HL-60 (cell line): ENCODE measurements around the gene STK16.

Experiments used
- GABPA ChIP-seq: IDR thresholded peaks from 2 replicates; pipeline ENCODE4 v1.6.1; 2012; ENCODE audit warnings: low read depth
- POLR2AphosphoS5 ChIP-seq: IDR thresholded peaks from 2 replicates; pipeline ENCODE4 v1.6.1; 2012; ENCODE audit warnings: low read depth
- TF ChIP-seq, protein P1 (sequence below): IDR thresholded peaks from one replicate; pipeline ENCODE4 v1.5.1; 2011; ENCODE audit warnings: low read length, control low read depth, inconsistent platforms; ENCODE audit not compliant: insufficient read depth
- TF ChIP-seq, protein P2 (sequence below): IDR thresholded peaks from 2 replicates; pipeline ENCODE4 v1.6.1; 2012; ENCODE audit warnings: low read depth; ENCODE audit not compliant: insufficient replicate concordance

DNA sequence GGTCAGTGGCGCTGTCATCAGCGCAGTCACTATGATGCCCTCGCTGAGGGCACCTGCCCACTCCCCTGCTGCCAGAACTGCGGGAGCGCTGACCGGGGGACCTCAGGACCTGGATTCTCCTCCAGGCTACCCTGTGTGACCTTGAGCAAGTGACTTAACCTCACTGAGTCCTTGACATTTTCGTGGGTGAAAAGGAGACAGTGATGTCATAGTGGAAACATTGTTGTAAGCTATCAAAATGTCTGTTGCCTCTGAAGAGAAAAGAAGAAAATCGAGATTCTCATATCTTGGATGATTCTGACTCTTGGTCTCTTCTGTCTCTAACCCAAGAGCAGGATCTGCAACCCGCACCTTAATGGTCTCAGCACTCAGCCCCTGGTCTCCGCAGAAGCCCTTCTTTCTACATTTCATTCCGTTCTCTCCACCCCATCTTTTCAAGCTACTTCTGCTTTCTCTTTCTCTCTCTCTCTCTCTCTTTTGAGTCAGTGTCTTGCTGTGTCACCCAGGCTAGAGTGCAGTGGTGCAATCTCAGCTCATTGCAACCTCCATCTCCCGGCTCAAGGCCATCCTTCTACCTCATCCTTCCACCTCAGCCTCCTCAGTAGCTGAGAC is 9.4 kb downstream of the STK16 start:
- TF ChIP-seq, protein P1, sequence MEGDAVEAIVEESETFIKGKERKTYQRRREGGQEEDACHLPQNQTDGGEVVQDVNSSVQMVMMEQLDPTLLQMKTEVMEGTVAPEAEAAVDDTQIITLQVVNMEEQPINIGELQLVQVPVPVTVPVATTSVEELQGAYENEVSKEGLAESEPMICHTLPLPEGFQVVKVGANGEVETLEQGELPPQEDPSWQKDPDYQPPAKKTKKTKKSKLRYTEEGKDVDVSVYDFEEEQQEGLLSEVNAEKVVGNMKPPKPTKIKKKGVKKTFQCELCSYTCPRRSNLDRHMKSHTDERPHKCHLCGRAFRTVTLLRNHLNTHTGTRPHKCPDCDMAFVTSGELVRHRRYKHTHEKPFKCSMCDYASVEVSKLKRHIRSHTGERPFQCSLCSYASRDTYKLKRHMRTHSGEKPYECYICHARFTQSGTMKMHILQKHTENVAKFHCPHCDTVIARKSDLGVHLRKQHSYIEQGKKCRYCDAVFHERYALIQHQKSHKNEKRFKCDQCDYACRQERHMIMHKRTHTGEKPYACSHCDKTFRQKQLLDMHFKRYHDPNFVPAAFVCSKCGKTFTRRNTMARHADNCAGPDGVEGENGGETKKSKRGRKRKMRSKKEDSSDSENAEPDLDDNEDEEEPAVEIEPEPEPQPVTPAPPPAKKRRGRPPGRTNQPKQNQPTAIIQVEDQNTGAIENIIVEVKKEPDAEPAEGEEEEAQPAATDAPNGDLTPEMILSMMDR, result no peak
- TF ChIP-seq POLR2AphosphoS5, result no peak
- TF ChIP-seq, protein P2, sequence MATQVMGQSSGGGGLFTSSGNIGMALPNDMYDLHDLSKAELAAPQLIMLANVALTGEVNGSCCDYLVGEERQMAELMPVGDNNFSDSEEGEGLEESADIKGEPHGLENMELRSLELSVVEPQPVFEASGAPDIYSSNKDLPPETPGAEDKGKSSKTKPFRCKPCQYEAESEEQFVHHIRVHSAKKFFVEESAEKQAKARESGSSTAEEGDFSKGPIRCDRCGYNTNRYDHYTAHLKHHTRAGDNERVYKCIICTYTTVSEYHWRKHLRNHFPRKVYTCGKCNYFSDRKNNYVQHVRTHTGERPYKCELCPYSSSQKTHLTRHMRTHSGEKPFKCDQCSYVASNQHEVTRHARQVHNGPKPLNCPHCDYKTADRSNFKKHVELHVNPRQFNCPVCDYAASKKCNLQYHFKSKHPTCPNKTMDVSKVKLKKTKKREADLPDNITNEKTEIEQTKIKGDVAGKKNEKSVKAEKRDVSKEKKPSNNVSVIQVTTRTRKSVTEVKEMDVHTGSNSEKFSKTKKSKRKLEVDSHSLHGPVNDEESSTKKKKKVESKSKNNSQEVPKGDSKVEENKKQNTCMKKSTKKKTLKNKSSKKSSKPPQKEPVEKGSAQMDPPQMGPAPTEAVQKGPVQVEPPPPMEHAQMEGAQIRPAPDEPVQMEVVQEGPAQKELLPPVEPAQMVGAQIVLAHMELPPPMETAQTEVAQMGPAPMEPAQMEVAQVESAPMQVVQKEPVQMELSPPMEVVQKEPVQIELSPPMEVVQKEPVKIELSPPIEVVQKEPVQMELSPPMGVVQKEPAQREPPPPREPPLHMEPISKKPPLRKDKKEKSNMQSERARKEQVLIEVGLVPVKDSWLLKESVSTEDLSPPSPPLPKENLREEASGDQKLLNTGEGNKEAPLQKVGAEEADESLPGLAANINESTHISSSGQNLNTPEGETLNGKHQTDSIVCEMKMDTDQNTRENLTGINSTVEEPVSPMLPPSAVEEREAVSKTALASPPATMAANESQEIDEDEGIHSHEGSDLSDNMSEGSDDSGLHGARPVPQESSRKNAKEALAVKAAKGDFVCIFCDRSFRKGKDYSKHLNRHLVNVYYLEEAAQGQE, result no peak
- TF ChIP-seq GABPA, result no peak
